SK-N-SH treated with all-trans-retinoic acid at 6 μM for 48 hours (cell line): ENCODE measurements around the gene OBSCN.
"Not testable (repeated sequence)": the region's sequence is repeated elsewhere in the genome, so short reads cannot be mapped to it uniquely, and the experiment has no call there.

Source experiments
- BACH2 ChIP-seq: fragments of 250-450 bp; sonication (Bioruptor Pico); IDR thresholded peaks from 2 replicates; pipeline ENCODE4 v1.9.0; 2021; ENCODE audit warnings: mild to moderate bottlenecking, borderline replicate concordance
- GLIS3 ChIP-seq: fragments of 250-450 bp; sonication (Bioruptor Pico); IDR thresholded peaks from 2 replicates; pipeline ENCODE4 v1.5.0; 2020; ENCODE audit warnings: mild to moderate bottlenecking, moderate library complexity
- OSR1 ChIP-seq: fragments of 250-450 bp; sonication (Bioruptor Pico); IDR thresholded peaks from 2 replicates; pipeline ENCODE4 v1.8.0; 2022; ENCODE audit warnings: moderate library complexity, mild to moderate bottlenecking, inconsistent platforms
- PPARA ChIP-seq: fragments of 250-450 bp; sonication (Bioruptor Pico); IDR thresholded peaks from 2 replicates; pipeline ENCODE4 v1.5.0; 2020; ENCODE audit warnings: mild to moderate bottlenecking, borderline replicate concordance
- RARB ChIP-seq: fragments of 250-450 bp; sonication (Bioruptor Pico); IDR thresholded peaks from 2 replicates; pipeline ENCODE4 v1.8.0; 2021; ENCODE audit warnings: mild to moderate bottlenecking, moderate library complexity
- TOX ChIP-seq: fragments of 250-450 bp; sonication (Bioruptor Pico); IDR thresholded peaks from 2 replicates; pipeline ENCODE4 v1.8.0; 2021; ENCODE audit warnings: mild to moderate bottlenecking, moderate library complexity, borderline replicate concordance
- ZFP3 ChIP-seq: fragments of 250-450 bp; sonication (Bioruptor Pico); IDR thresholded peaks from 2 replicates; pipeline ENCODE4 v1.5.0; 2020; ENCODE audit warnings: mild to moderate bottlenecking, moderate library complexity
- ZFP30 ChIP-seq: fragments of 450-650 bp; formaldehyde crosslinking; IDR thresholded peaks from 2 replicates; pipeline ENCODE4 v1.5.0; 2022; ENCODE audit warnings: mild to moderate bottlenecking, moderate library complexity
- ZNF8 ChIP-seq: fragments of 450-650 bp; formaldehyde crosslinking; IDR thresholded peaks from 2 replicates; pipeline ENCODE4 v1.5.0; 2020; ENCODE audit warnings: mild to moderate bottlenecking, moderate library complexity
- TF ChIP-seq, protein P1 (sequence below): fragments of 250-450 bp; sonication (Bioruptor Pico); IDR thresholded peaks from 2 replicates; pipeline ENCODE4 v1.8.0; 2020; ENCODE audit warnings: mild to moderate bottlenecking, moderate library complexity, borderline replicate concordance
- TF ChIP-seq, protein P2 (sequence below): fragments of 250-450 bp; sonication (Bioruptor Pico); IDR thresholded peaks from 2 replicates; pipeline ENCODE4 v1.5.1; 2021; ENCODE audit warnings: mild to moderate bottlenecking, moderate library complexity
- TF ChIP-seq, protein P3 (sequence below): fragments of 250-450 bp; sonication (Bioruptor Pico); IDR thresholded peaks from 2 replicates; pipeline ENCODE4 v1.5.0; 2020; ENCODE audit warnings: mild to moderate bottlenecking, moderate library complexity

DNA sequence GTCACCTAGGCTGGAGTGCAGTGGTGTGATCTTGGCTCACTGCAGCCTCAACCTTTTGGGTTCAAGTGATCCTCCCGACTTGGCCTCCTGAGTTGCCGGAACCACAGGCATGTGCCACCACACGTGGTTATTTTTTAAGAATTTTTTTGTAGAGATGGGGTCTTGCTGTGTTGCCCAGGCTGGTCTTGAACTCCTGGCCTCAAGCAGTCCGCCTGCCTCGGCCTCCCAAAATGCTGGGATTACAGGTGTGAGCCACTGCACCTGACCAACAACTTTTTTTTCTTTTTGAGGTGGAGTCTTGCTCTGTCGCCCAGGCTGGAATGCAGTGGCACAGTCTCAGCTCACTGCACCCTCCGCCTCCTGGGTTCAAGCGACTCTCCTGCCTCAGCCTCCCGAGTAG is 13.3 kb downstream of the OBSCN start:
- not testable (repeated sequence) for TF ChIP-seq ZFP3 (CRISPR knock-in tag); TOX (CRISPR knock-in tag); ZNF8 (CRISPR knock-in tag); ZFP30; PPARA (CRISPR knock-in tag); RARB (CRISPR knock-in tag); BACH2 (CRISPR knock-in tag); GLIS3 (CRISPR knock-in tag); OSR1 (CRISPR knock-in tag)
- TF ChIP-seq, protein P1, sequence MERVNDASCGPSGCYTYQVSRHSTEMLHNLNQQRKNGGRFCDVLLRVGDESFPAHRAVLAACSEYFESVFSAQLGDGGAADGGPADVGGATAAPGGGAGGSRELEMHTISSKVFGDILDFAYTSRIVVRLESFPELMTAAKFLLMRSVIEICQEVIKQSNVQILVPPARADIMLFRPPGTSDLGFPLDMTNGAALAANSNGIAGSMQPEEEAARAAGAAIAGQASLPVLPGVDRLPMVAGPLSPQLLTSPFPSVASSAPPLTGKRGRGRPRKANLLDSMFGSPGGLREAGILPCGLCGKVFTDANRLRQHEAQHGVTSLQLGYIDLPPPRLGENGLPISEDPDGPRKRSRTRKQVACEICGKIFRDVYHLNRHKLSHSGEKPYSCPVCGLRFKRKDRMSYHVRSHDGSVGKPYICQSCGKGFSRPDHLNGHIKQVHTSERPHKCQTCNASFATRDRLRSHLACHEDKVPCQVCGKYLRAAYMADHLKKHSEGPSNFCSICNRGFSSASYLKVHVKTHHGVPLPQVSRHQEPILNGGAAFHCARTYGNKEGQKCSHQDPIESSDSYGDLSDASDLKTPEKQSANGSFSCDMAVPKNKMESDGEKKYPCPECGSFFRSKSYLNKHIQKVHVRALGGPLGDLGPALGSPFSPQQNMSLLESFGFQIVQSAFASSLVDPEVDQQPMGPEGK (CRISPR knock-in tag), result not testable (repeated sequence)
- TF ChIP-seq, protein P2, sequence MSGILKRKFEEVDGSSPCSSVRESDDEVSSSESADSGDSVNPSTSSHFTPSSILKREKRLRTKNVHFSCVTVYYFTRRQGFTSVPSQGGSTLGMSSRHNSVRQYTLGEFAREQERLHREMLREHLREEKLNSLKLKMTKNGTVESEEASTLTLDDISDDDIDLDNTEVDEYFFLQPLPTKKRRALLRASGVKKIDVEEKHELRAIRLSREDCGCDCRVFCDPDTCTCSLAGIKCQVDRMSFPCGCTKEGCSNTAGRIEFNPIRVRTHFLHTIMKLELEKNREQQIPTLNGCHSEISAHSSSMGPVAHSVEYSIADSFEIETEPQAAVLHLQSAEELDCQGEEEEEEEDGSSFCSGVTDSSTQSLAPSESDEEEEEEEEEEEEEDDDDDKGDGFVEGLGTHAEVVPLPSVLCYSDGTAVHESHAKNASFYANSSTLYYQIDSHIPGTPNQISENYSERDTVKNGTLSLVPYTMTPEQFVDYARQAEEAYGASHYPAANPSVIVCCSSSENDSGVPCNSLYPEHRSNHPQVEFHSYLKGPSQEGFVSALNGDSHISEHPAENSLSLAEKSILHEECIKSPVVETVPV (CRISPR knock-in tag), result not testable (repeated sequence)
- TF ChIP-seq, protein P3, sequence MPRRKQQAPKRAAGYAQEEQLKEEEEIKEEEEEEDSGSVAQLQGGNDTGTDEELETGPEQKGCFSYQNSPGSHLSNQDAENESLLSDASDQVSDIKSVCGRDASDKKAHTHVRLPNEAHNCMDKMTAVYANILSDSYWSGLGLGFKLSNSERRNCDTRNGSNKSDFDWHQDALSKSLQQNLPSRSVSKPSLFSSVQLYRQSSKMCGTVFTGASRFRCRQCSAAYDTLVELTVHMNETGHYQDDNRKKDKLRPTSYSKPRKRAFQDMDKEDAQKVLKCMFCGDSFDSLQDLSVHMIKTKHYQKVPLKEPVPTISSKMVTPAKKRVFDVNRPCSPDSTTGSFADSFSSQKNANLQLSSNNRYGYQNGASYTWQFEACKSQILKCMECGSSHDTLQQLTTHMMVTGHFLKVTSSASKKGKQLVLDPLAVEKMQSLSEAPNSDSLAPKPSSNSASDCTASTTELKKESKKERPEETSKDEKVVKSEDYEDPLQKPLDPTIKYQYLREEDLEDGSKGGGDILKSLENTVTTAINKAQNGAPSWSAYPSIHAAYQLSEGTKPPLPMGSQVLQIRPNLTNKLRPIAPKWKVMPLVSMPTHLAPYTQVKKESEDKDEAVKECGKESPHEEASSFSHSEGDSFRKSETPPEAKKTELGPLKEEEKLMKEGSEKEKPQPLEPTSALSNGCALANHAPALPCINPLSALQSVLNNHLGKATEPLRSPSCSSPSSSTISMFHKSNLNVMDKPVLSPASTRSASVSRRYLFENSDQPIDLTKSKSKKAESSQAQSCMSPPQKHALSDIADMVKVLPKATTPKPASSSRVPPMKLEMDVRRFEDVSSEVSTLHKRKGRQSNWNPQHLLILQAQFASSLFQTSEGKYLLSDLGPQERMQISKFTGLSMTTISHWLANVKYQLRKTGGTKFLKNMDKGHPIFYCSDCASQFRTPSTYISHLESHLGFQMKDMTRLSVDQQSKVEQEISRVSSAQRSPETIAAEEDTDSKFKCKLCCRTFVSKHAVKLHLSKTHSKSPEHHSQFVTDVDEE (CRISPR knock-in tag), result not testable (repeated sequence)
